ENCODE measurements around the gene TANK.

DNA sequence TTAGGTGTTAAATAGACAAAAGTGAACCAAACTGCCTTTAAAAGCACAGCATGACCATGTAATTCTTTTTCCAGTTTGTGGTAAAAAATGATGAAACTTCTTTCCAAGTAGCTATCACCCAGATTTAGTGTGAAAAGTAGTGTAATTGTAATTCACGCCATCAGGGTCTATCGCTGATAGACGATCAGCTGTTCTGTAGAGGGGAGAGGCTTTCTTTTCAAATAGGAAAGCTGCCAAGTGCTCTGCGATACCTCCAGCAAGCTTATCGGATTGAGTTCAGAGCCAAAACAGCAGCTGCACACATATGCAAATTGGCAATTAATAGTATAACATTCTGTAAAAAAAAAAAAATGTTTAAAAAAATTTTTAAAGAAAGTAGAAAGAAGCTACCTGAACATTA is 86.1 kb downstream of the TANK start:
- TF ChIP-seq, protein P1, sequence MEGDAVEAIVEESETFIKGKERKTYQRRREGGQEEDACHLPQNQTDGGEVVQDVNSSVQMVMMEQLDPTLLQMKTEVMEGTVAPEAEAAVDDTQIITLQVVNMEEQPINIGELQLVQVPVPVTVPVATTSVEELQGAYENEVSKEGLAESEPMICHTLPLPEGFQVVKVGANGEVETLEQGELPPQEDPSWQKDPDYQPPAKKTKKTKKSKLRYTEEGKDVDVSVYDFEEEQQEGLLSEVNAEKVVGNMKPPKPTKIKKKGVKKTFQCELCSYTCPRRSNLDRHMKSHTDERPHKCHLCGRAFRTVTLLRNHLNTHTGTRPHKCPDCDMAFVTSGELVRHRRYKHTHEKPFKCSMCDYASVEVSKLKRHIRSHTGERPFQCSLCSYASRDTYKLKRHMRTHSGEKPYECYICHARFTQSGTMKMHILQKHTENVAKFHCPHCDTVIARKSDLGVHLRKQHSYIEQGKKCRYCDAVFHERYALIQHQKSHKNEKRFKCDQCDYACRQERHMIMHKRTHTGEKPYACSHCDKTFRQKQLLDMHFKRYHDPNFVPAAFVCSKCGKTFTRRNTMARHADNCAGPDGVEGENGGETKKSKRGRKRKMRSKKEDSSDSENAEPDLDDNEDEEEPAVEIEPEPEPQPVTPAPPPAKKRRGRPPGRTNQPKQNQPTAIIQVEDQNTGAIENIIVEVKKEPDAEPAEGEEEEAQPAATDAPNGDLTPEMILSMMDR (IDR thresholded peaks at IDR 0.05; ENCODE audit: low read depth, low read length, poor library complexity, severe bottlenecking): no peak
- TF ChIP-seq EZH2phosphoT487 (IDR thresholded peaks at IDR 0.05; ENCODE audit: borderline replicate concordance, low read length): no peak

Measured in DOHH2 (cell line).